ENCODE measurements around the gene SHROOM3.
A peak's percentile ranks its signal among the peaks of the same experiment; 100 is the strongest.

SHROOM3 gene

GRCh38 chr4:76624931-76625715 lies 190.1 kb downstream of the SHROOM3 start:
- TF ChIP-seq CTCF (IDR thresholded peaks at IDR 0.05; ENCODE audit: insufficient read depth, low read length, missing control alignments), result no peak
- CTCF ChIA-PET, result interaction anchor here (1.1 to 1.7 kb wide), 3 partner anchors 17 to 95 kb away, joined by 3 to 4 read pairs (median 4); no protein-coding TSS in a partner anchor
- POLR2A ChIA-PET, result interaction anchor here (0.5 to 1.5 kb wide), 3 partner anchors 10 to 125 kb away, joined by 3 to 5 read pairs (median 4); no protein-coding TSS in a partner anchor

DNA sequence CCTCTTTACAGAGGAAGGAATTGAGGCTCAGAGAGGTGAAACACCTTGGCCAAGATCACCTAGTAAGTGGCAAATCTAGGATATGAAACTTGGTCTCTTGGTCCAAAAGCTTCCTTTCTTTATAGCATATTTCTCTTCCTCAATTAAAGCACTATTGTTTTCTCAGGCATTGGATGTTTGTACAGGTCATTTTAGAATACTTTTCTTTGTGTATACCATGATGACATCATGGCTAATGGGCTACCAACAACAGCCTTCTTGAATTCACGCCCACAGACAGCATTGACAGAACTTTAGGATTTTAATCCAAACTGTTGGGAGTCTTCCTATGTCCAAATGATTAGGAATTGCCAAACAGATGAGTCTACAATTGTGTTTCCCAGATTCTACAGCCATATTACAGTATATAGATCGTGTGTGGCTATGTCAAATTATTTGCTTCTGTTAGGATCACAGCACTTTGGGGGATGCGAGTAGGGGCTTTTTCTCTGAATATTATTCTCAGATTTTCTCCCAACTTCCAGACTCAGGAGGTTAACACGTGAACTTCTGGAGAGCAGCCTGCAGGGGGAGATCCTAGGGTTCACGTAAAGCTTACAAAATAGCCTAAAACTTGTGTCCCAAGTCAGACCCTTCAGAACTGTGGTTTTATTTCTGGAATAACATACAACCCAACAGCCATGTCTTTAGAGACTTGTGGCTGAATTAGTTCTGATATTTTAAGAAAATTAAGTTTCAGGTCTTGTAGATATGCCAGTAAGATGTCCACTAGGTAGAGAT lies 191.8 kb downstream of the SHROOM3 start:
- CTCF ChIA-PET, result interaction anchor here (0.9 to 1.7 kb wide), 4 partner anchors 21 to 447 kb away, joined by 3 to 4 read pairs (median 3); no protein-coding TSS in a partner anchor
- POLR2A ChIA-PET, result no interaction called here

More at GRCh38 chr4:76624931-76625715, 190.1 kb downstream of the SHROOM3 start:
- no peak for DNase-seq (ENCODE audit: low read depth, low spot score)
- H3K4me3 ChIP-seq (ENCODE audit: low read depth, low read length), result no peak overlapping the region

GRCh38 chr4:76628251-76628650 lies 193.2 kb downstream of the SHROOM3 start:
- POLR2A ChIA-PET, result no interaction called here
- CTCF ChIA-PET, result no interaction called here
- no peak overlapping the region for H3K4me3 ChIP-seq (ENCODE audit: low read depth, low read length)
- DNase-seq (ENCODE audit: low read depth, low spot score), result no peak
- no peak for TF ChIP-seq CTCF (IDR thresholded peaks at IDR 0.05; ENCODE audit: insufficient read depth, low read length, missing control alignments)

More for the DNA sequence above, 191.8 kb downstream of the SHROOM3 start:
- no peak for TF ChIP-seq CTCF (IDR thresholded peaks at IDR 0.05; ENCODE audit: insufficient read depth, low read length, missing control alignments)
- no peak for DNase-seq (ENCODE audit: low read depth, low spot score)
- no peak overlapping the region for H3K4me3 ChIP-seq (ENCODE audit: low read depth, low read length)

GRCh38 chr4:76630741-76631140 lies 195.7 kb downstream of the SHROOM3 start:
- ChIA-PET POLR2A (no interaction called here), CTCF (no interaction called here)
- no peak overlapping the region for H3K4me3 ChIP-seq (ENCODE audit: low read depth, low read length)
- TF ChIP-seq CTCF (IDR thresholded peaks at IDR 0.05; ENCODE audit: insufficient read depth, low read length, missing control alignments), result no peak
- no peak for DNase-seq (ENCODE audit: low read depth, low spot score)

DNA sequence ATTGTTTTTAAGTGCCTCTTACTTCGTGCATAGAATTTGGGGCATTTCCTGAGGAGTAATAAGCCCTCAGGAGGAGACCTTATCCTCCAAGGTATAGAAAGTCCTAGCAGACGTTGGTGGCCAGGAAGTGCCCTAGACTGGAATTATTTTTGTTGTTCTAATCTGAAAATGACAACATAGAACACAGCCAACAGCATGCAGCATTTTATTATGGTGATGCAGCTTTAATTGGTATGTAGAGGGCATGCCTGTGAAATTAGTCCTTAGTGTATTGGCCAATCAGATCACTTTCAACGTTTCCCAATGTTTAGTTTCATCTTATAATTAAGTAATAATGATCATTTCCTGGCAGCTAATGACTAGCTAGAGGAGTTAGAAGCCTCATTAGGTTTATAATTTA lies 199.2 kb downstream of the SHROOM3 start:
- no peak overlapping the region for H3K4me3 ChIP-seq (ENCODE audit: low read depth, low read length)
- TF ChIP-seq CTCF (IDR thresholded peaks at IDR 0.05; ENCODE audit: insufficient read depth, low read length, missing control alignments), result no peak
- DNase-seq (ENCODE audit: low read depth, low spot score), result peak; percentile 65
- CTCF ChIA-PET, result interaction anchor here (0.8 to 2.5 kb wide), 2 partner anchors 10 to 124 kb away, joined by 3 to 8 read pairs; no protein-coding TSS in a partner anchor
- POLR2A ChIA-PET, result interaction anchor here (0.7 to 1.0 kb wide), 2 partner anchors 13 to 45 kb away, joined by 3 read pairs; no protein-coding TSS in a partner anchor
